ENCODE measurements around the gene NANOS3. TPM values are rescaled to one million over a fixed set of nuclear protein-coding genes. Genes with fewer than 3 reads are reported as not detected.

NANOS3 gene
- total and polyA plus RNA-seq, 9 of the 15 experiments (the other 6 are each of a cell fraction or from before 2014, with no cell fraction given), result not detected

DNA sequence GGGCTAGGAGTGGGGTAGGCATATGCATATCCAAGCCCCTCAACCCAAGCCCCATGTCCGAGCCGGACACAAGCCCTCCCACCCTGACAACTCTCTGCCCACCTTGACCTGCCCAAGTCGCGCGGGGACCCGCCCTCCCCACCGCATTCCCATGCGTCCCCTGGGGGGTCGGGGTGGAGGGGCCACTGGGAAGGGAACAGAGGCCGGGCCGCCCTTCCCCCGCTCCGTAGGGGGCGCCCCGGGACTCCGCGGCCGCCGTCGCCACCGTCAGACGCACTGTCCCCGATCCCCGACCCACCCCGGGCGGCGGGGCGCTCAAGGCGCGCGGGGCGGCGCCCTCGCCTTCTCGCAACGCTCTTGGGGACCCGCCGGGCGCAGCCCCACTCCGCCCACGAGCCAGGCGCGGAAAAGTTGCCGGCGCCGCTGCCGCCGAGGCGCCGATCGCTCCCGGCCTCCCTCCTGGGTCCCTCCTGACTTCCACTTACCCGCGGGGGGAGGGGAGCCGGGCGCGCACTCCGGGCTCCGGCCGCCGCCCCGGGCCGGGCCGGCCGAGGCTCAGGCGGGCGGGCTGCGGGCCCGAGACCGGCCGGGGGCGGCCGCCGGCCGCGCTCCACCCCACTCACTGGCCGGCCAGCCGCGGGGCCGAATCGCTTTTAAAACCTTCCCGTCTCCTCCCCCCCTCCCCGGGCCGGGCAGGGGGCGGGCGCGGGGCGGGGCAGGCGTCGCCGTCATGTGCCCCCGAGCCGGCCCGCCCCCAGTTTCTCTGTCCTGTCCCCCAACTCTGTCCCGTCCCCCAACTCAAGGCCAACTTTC, 34.4 kb upstream of the NANOS3 start (continued):
- TF ChIP-seq RBM22 (IDR thresholded peaks at IDR 0.05; ENCODE audit: low read depth, low read length, poor library complexity, severe bottlenecking) (peak; percentile 86), MCM7 (IDR thresholded peaks at IDR 0.05) (no peak), ZNF830 (CRISPR knock-in tag; IDR thresholded peaks at IDR 0.05) (no peak), ZNF644 (tag; IDR thresholded peaks at IDR 0.05; ENCODE audit: low read depth) (no peak), PHF8 (IDR thresholded peaks at IDR 0.05; ENCODE audit: borderline replicate concordance, low read length) (peak; percentile 77; the same call in 1 of the 2 replicates), ZNF134 (CRISPR knock-in tag; conservative IDR thresholded peaks at IDR 0.05) (no peak), HMGN3 (IDR thresholded peaks at IDR 0.05; ENCODE audit: borderline replicate concordance, extremely low read depth, insufficient read length, low read depth, low read length) (peak; percentile 69), ZNF197 (CRISPR knock-in tag; IDR thresholded peaks at IDR 0.05; ENCODE audit: low read depth) (no peak), KLF1 (tag; IDR thresholded peaks at IDR 0.05) (no peak), CBFB (CRISPR knock-in tag; IDR thresholded peaks at IDR 0.05) (no peak), JUND (IDR thresholded peaks at IDR 0.05; ENCODE audit: borderline replicate concordance, low read depth, low read length) (no peak; the same call in 1 of the 2 replicates), JUND (tag; IDR thresholded peaks at IDR 0.05; ENCODE audit: borderline replicate concordance, low read depth, low read length) (no peak), SAP30 (IDR thresholded peaks at IDR 0.05; ENCODE audit: borderline replicate concordance, insufficient read depth, low read depth, low read length, poor library complexity, severe bottlenecking) (peak; percentile 42), HDGF (IDR thresholded peaks at IDR 0.05) (no peak), ATF1 (CRISPR knock-in tag; IDR thresholded peaks at IDR 0.05) (no peak), ATF1 (tag; IDR thresholded peaks at IDR 0.05) (no peak), CBX1 (IDR thresholded peaks at IDR 0.05; ENCODE audit: low read depth) (no peak)
- TF ChIP-seq, protein P1, sequence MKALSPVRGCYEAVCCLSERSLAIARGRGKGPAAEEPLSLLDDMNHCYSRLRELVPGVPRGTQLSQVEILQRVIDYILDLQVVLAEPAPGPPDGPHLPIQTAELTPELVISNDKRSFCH (CRISPR knock-in tag; IDR thresholded peaks at IDR 0.05), result no peak
- TF ChIP-seq, protein P1 (tag; IDR thresholded peaks at IDR 0.05), result peak; percentile 51; the same call in 1 of the 2 replicates
- TF ChIP-seq, protein P2, sequence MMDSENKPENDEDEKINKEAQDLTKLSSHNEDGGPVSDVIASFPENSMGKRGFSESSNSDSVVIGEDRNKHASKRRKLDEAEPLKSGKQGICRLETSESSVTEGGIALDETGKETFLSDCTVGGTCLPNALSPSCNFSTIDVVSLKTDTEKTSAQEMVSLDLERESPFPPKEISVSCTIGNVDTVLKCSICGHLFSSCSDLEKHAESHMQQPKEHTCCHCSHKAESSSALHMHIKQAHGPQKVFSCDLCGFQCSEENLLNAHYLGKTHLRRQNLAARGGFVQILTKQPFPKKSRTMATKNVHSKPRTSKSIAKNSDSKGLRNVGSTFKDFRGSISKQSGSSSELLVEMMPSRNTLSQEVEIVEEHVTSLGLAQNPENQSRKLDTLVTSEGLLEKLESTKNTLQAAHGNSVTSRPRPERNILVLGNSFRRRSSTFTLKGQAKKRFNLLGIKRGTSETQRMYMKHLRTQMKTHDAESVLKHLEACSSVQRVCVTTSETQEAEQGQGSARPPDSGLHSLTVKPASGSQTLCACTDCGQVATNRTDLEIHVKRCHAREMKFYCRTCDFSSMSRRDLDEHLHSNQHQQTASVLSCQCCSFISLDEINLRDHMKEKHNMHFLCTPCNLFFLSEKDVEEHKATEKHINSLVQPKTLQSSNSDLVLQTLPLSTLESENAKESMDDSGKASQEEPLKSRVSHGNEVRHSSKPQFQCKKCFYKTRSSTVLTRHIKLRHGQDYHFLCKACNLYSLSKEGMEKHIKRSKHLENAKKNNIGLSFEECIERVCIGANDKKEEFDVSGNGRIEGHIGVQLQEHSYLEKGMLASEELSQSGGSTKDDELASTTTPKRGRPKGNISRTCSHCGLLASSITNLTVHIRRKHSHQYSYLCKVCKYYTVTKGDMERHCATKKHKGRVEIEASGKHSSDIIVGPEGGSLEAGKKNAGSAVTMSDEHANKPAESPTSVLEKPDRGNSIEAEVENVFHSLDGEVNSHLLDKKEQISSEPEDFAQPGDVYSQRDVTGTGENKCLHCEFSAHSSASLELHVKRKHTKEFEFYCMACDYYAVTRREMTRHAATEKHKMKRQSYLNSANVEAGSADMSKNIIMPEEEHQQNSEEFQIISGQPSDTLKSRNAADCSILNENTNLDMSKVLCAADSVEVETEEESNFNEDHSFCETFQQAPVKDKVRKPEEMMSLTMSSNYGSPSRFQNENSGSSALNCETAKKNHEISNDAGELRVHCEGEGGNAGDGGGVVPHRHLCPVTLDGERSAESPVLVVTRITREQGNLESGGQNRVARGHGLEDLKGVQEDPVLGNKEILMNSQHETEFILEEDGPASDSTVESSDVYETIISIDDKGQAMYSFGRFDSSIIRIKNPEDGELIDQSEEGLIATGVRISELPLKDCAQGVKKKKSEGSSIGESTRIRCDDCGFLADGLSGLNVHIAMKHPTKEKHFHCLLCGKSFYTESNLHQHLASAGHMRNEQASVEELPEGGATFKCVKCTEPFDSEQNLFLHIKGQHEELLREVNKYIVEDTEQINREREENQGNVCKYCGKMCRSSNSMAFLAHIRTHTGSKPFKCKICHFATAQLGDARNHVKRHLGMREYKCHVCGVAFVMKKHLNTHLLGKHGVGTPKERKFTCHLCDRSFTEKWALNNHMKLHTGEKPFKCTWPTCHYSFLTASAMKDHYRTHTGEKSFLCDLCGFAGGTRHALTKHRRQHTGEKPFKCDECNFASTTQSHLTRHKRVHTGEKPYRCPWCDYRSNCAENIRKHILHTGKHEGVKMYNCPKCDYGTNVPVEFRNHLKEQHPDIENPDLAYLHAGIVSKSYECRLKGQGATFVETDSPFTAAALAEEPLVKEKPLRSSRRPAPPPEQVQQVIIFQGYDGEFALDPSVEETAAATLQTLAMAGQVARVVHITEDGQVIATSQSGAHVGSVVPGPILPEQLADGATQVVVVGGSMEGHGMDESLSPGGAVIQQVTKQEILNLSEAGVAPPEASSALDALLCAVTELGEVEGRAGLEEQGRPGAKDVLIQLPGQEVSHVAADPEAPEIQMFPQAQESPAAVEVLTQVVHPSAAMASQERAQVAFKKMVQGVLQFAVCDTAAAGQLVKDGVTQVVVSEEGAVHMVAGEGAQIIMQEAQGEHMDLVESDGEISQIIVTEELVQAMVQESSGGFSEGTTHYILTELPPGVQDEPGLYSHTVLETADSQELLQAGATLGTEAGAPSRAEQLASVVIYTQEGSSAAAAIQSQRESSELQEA (IDR thresholded peaks at IDR 0.05; ENCODE audit: low read depth), result peak; percentile 36; the same call in 1 of the 2 replicates
